ENCODE results near the gene MAGEA10. TPM values are rescaled to one million over a fixed set of nuclear protein-coding genes. Genes with fewer than 3 reads are reported as not detected.

The MAGEA10 gene
- total RNA-seq, 2 experiments from 2014 or later = not detected

- H3K9me2 ChIP-seq (ENCODE audit: insufficient read depth, low read length) = no peaks in the 10 kb centered on the region
- no peaks in the 10 kb centered on the region for H4K20me1 ChIP-seq (ENCODE audit: insufficient read depth, low read length)
- H3K36me3 ChIP-seq (ENCODE audit: insufficient read depth, low read length) = no peaks in the 10 kb centered on the region
- no peak overlapping the region for H3K4me2 ChIP-seq (ENCODE audit: low read length)
- no peaks in the 10 kb centered on the region for H3K79me2 ChIP-seq (ENCODE audit: insufficient read depth, low read depth, low read length)
- intact Hi-C loops (cut with micrococcal nuclease; ENCODE audit: unreplicated experiment) = no loop called here
- no peak overlapping the region for H3K27ac ChIP-seq (ENCODE audit: low read depth, low read length, poor library complexity, severe bottlenecking)
- H3K4me1 ChIP-seq (ENCODE audit: insufficient read depth, low read length, poor library complexity, severe bottlenecking) = no peaks in the 10 kb centered on the region
- H3K9me3 ChIP-seq (ENCODE audit: low read length) = no peaks in the 10 kb centered on the region
- DNase-seq (ENCODE audit: low spot score) = no peak
- ChIA-PET POLR2A (no interaction called here), CTCF (ENCODE audit: unreplicated experiment) (no interaction called here)
- no TSS peak for BruUV-seq (replicated peaks)
- no peak overlapping the region for H3K4me3 ChIP-seq (ENCODE audit: low read depth, low read length, poor library complexity, severe bottlenecking)
- TF ChIP-seq CTCF (conservative IDR thresholded peaks at IDR 0.05; ENCODE audit: low read length) (no peak), EZH2phosphoT487 (IDR thresholded peaks at IDR 0.05; ENCODE audit: borderline replicate concordance, low read depth, low read length) (no peak)
- H2AFZ ChIP-seq (ENCODE audit: low read length) = no peak overlapping the region
These were observed 52.2 kb downstream of the MAGEA10 start for GRCh38 chrX:152086141-152086540.

Other genes starting within 250 kb of the MAGEA10 start
- not detected in 2 replicates for gene MAGEA4, start 225.7 kb downstream of the MAGEA10 start, total RNA-seq (2014; rRNA removed; shearing (Covaris generic))
- not detected in 2 replicates for gene MAGEA4, start 225.7 kb downstream of the MAGEA10 start, total RNA-seq (2022)
- not detected in 2 replicates for gene GABRE, start 163.9 kb downstream of the MAGEA10 start, total RNA-seq (2014; rRNA removed; shearing (Covaris generic))
- not detected in 2 replicates for gene GABRE, start 163.9 kb downstream of the MAGEA10 start, total RNA-seq (2022)

Measured in OCI-LY7 (cell line).